ENCODE measurements around the gene SLC1A1.

The SLC1A1 gene

DNA sequence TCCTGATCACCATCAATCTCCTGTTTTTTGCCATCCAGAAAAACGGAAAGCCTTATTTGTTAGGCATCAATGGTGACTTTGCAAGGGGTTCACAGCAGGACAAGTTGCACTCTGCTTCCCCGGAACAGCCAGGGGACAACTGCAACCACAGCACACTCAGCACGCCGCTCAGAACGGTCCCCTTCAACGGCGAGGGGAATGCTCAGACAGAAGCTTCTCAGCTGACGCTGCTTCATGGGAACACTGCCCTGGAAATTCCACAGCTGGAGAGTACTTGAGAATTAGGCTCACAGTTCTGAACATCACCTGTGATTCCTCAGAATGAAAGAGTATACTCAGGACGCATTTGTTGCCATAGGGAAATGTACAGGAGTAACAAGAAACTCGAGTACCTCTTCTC is 131.7 kb downstream of the SLC1A1 start:
- DNase-seq: no peak

DNA sequence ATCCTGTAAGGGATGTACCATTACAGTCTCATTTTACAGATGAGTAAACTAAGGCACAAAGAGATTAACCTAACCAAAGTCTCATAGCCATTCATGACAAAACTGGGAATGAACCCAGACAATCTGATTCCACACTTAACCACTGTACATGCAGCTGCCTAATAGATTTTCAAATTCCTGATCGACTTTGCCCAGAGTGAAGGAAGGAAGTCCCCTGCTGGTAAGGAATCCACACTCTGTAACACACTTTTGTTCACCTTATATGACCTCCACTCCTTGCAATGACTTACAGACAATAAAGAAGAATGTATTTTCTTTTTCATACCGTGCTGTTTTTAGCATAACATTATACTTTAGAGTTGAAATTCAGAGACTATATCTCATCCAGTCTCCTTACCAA is 140.6 kb downstream of the SLC1A1 start:
- no peak for DNase-seq

Measured in MV-4-11 (cell line).